Karpas-422 (cell line): ENCODE data around the gene RNF25. TPM values are rescaled to one million over a fixed set of nuclear protein-coding genes. Genes with fewer than 3 reads are reported as not detected.

Experiments used
- DNase-seq: peaks from one replicate; pipeline ENCODE4 v3.0.0-alpha.2; 2015
- H2AFZ ChIP-seq: fragments of 200-600 bp; sonication (generic); 2 replicates; pipeline ENCODE4 v1.6.1; 2014; ENCODE audit warnings: antibody characterized with exemption, low read length, mixed read lengths
- H3K27ac ChIP-seq: fragments of 200-600 bp; sonication (generic); 2 replicates; pipeline ENCODE4 v1.5.1; 2014; ENCODE audit warnings: mild to moderate bottlenecking, low read length, moderate library complexity
- H3K27me3 ChIP-seq: fragments of 200-600 bp; sonication (generic); 2 replicates; pipeline ENCODE4 v1.6.1; 2014; ENCODE audit warnings: low read length, mixed read lengths
- H3K36me3 ChIP-seq: fragments of 200-600 bp; sonication (generic); 2 replicates; pipeline ENCODE4 v1.6.1; 2014; ENCODE audit warnings: low read length, mixed read lengths; ENCODE audit not compliant: insufficient read depth
- H3K4me1 ChIP-seq: fragments of 200-600 bp; sonication (generic); 2 replicates; pipeline ENCODE4 v1.6.1; 2014; ENCODE audit warnings: mild to moderate bottlenecking, low read length, mixed read lengths
- H3K4me2 ChIP-seq: fragments of 200-600 bp; sonication (generic); 2 replicates; pipeline ENCODE4 v1.6.1; 2014; ENCODE audit warnings: low read length, low read depth, mild to moderate bottlenecking; ENCODE audit not compliant: poor library complexity, severe bottlenecking
- H3K4me3 ChIP-seq: fragments of 200-600 bp; sonication (generic); 2 replicates; pipeline ENCODE4 v1.5.1; 2014; ENCODE audit warnings: mild to moderate bottlenecking, antibody characterized with exemption, low read length, mixed read lengths
- H3K79me2 ChIP-seq: fragments of 200-600 bp; sonication (generic); 2 replicates; pipeline ENCODE4 v1.6.1; 2014; ENCODE audit warnings: mild to moderate bottlenecking, low read length, mixed read lengths
- H3K9ac ChIP-seq: fragments of 200-600 bp; sonication (generic); 2 replicates; pipeline ENCODE4 v1.6.0; 2014; ENCODE audit warnings: low read length
- H3K9me2 ChIP-seq: fragments of 200-600 bp; sonication (generic), shearing (Covaris generic); replicated peaks from 2 replicates; pipeline ENCODE4 v1.6.0; 2014; ENCODE audit warnings: mild to moderate bottlenecking, low read length, moderate library complexity; ENCODE audit not compliant: insufficient read depth
- H3K9me3 ChIP-seq: fragments of 300-700, 200-600 bp; sonication (generic); 2 replicates; pipeline ENCODE4 v1.6.1; 2014; ENCODE audit warnings: low read length, mixed read lengths
- H4K20me1 ChIP-seq: fragments of 200-600 bp; sonication (generic); 2 replicates; pipeline ENCODE4 v1.6.1; 2014; ENCODE audit warnings: mild to moderate bottlenecking, antibody characterized with exemption, low read length, low read depth; ENCODE audit not compliant: insufficient read depth
- total RNA-seq: library from RNA; depleted of rRNA; stranded (reverse); fragments of >200 nt; shearing (Covaris generic); gene quantifications from 2 replicates; pipeline ENCODE4 v1.2.3, GENCODE V29; 2014; ENCODE audit warnings: low replicate concordance

The RNF25 gene
- total RNA-seq, 1 experiment from 2014 or later: 17.5 TPM

- no peaks in the 10 kb centered on the region for H3K27me3 ChIP-seq
- H3K79me2 ChIP-seq: peaks cover 11% of the 10 kb centered on the region
- H3K9me3 ChIP-seq: no peaks in the 10 kb centered on the region
- H3K4me2 ChIP-seq: no peak overlapping the region
- no peak overlapping the region for H3K9ac ChIP-seq
- peaks cover 7% of the 10 kb centered on the region; the same call in 1 of the 2 replicates for H4K20me1 ChIP-seq
- no peaks in the 10 kb centered on the region for H3K4me1 ChIP-seq
- no peak overlapping the region for H2AFZ ChIP-seq
- H3K27ac ChIP-seq: no peak overlapping the region
- no peak overlapping the region for H3K4me3 ChIP-seq
- H3K36me3 ChIP-seq: peaks cover 36% of the 10 kb centered on the region
- DNase-seq: peak; percentile 88
- no peaks in the 10 kb centered on the region for H3K9me2 ChIP-seq
Observed at GRCh38 chr2:218648088-218648786, 23.6 kb downstream of the RNF25 start.

DNA sequence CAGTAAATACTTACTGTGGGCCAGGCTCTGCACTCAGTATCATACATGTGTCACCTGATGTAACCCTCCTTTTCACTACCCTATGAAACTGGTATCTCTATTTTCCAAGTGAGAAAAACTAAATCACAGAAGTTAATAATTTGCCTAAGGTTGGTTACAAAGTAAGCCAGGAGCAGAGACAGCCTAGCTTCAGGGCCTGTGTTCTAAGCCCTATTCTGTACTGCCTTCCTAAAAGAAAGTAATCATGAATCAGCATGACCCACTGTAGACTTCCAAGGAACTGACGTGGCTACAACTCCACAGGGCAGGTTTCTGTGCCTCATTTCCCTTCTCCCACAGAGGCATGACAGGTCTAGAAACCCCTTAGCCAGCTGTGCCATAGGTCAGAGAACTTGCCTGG lies 26.7 kb downstream of the RNF25 start:
- DNase-seq: no peak
- no peaks in the 10 kb centered on the region for H3K9me3 ChIP-seq
- H3K4me1 ChIP-seq: no peaks in the 10 kb centered on the region
- peaks cover 7% of the 10 kb centered on the region; the same call in 1 of the 2 replicates for H4K20me1 ChIP-seq
- no peak overlapping the region for H3K4me2 ChIP-seq
- no peak overlapping the region for H3K4me3 ChIP-seq
- no peak overlapping the region for H3K9ac ChIP-seq
- H3K27ac ChIP-seq: no peak overlapping the region
- peaks cover 11% of the 10 kb centered on the region for H3K79me2 ChIP-seq
- H2AFZ ChIP-seq: no peak overlapping the region
- peaks cover 36% of the 10 kb centered on the region for H3K36me3 ChIP-seq
- H3K27me3 ChIP-seq: no peaks in the 10 kb centered on the region
- H3K9me2 ChIP-seq: no peaks in the 10 kb centered on the region

DNA sequence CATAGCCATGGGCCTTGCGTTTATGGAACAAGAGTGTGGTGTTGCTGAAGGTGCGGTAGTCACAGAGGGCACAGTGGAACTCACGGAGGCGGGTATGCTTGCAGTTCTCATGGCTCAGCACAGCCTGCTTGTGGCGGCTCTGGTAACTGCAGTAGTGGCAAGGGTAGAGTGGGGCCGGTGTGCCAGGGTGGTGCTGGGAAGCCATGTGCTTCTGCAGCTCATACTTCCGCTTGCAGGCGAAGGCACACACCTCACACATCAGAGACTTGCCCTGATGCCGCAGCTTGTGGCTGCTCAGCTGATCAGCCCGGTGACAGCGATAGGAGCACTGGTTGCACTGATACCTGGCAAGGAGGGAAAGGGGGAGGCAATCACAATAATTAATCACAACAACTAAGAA lies 27.1 kb downstream of the RNF25 start:
- Histone ChIP-seq H3K4me2 (no peak overlapping the region), H4K20me1 (peaks cover 7% of the 10 kb centered on the region; the same call in 1 of the 2 replicates), H3K9ac (no peak overlapping the region), H3K9me3 (no peaks in the 10 kb centered on the region), H3K79me2 (peaks cover 11% of the 10 kb centered on the region), H3K4me1 (no peaks in the 10 kb centered on the region), H3K27ac (no peak overlapping the region), H3K9me2 (no peaks in the 10 kb centered on the region), H3K27me3 (no peaks in the 10 kb centered on the region), H3K4me3 (no peak overlapping the region), H2AFZ (no peak overlapping the region), H3K36me3 (peaks cover 33% of the 10 kb centered on the region)
- no peak for DNase-seq

DNA sequence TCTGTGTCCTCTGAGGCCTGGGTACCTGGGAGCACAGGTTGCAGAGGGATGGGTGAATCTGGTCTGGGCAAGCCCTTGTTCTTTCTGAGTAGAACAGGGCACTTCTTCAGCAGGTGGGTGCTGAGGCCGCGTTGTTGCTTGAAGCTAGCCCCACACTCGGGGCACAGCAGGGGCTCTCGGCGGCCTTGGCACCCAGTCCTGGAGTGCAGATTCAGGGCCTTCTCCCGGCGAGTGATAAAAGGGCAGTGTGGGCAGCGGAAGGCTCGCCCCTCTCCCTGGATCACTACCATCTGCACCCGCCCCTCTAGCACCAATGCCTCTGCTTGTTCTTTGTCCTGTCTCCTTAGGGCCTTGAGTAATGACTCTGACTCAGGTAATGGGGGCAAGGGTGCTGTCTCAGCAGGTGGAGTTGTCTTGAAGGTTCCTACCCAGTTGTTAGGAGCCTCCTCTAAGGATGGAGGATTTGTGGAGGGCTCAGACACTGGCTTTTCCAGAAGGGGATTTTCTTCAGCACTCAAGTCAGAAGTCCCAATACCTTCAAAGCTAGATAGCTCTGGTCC lies 28.0 kb downstream of the RNF25 start:
- no peaks in the 10 kb centered on the region for H3K9me3 ChIP-seq
- no peak overlapping the region for H2AFZ ChIP-seq
- H3K27ac ChIP-seq: no peak overlapping the region
- H3K9ac ChIP-seq: no peak overlapping the region
- no peak for DNase-seq
- H3K79me2 ChIP-seq: peaks cover 11% of the 10 kb centered on the region
- no peaks in the 10 kb centered on the region for H3K4me1 ChIP-seq
- H3K4me3 ChIP-seq: no peak overlapping the region
- H3K27me3 ChIP-seq: no peaks in the 10 kb centered on the region
- H3K36me3 ChIP-seq: peaks cover 31% of the 10 kb centered on the region
- H4K20me1 ChIP-seq: peaks cover 7% of the 10 kb centered on the region; the same call in 1 of the 2 replicates
- no peak overlapping the region for H3K4me2 ChIP-seq
- H3K9me2 ChIP-seq: no peaks in the 10 kb centered on the region

DNA sequence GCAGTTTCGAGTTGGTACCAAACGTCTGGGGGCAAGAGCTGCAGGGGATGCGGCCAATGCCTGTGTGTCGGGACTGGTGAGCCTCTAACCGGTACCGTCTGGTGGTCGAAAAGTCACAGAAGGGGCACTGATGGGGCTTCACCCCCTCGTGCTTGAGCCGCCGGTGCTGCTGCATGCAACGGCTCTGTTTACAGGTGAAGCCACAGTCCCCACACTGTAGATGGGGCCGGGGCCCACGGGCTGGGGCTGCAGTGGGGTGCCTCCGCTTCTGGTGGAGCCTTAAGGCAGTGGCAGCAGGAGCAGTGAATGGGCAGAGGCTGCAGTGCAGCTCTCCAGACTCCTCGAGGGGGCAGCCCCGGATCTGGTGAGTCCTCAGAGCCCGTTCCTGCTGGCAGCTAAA lies 29.0 kb downstream of the RNF25 start:
- no peaks in the 10 kb centered on the region for H3K9me2 ChIP-seq
- 0 out of 2 replicates have a peak, but pooled peaks cover 4% of the 10 kb centered on the region for H4K20me1 ChIP-seq
- no peak overlapping the region for H3K27ac ChIP-seq
- H3K4me1 ChIP-seq: no peaks in the 10 kb centered on the region
- H3K79me2 ChIP-seq: peaks cover 5% of the 10 kb centered on the region
- DNase-seq: no peak
- H3K36me3 ChIP-seq: peaks cover 20% of the 10 kb centered on the region
- no peak overlapping the region for H3K9ac ChIP-seq
- H3K4me2 ChIP-seq: no peak overlapping the region
- H3K9me3 ChIP-seq: no peaks in the 10 kb centered on the region
- no peak overlapping the region for H2AFZ ChIP-seq
- H3K27me3 ChIP-seq: no peaks in the 10 kb centered on the region
- no peak overlapping the region for H3K4me3 ChIP-seq

DNA sequence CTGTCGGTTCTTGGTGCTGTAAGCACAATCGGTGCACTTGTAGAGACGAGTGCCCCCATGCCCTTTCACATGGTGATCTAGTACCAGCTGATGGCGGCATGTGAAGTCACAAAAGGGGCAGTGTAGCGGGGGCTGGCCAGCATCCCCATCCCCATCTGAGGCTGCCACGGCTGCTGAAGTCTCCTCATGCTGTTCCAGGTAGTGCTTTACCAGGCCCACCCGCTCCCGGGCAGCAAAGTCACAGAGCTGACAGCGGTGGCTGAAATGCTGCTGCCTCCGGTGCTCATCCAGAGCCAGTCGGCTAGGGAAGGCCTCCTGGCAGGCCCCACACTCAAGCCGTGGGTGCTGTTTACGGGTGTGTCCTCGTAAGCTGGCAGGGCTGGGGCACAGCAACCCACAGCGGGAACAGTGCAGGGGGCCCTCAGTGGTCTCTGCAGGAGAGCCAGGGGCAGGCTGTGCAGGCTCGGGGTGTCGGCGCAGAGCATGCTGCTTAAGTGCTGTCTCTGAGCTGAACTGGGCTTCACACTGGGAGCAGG lies 29.6 kb downstream of the RNF25 start:
- no peak overlapping the region for H2AFZ ChIP-seq
- H3K79me2 ChIP-seq: no peaks in the 10 kb centered on the region
- H3K4me2 ChIP-seq: no peak overlapping the region
- DNase-seq: no peak
- peaks cover 15% of the 10 kb centered on the region for H3K36me3 ChIP-seq
- no peaks in the 10 kb centered on the region for H4K20me1 ChIP-seq
- H3K9me2 ChIP-seq: no peaks in the 10 kb centered on the region
- H3K9ac ChIP-seq: no peak overlapping the region
- no peaks in the 10 kb centered on the region for H3K27me3 ChIP-seq
- no peaks in the 10 kb centered on the region for H3K4me1 ChIP-seq
- H3K27ac ChIP-seq: no peak overlapping the region
- H3K4me3 ChIP-seq: no peak overlapping the region
- H3K9me3 ChIP-seq: no peaks in the 10 kb centered on the region

DNA sequence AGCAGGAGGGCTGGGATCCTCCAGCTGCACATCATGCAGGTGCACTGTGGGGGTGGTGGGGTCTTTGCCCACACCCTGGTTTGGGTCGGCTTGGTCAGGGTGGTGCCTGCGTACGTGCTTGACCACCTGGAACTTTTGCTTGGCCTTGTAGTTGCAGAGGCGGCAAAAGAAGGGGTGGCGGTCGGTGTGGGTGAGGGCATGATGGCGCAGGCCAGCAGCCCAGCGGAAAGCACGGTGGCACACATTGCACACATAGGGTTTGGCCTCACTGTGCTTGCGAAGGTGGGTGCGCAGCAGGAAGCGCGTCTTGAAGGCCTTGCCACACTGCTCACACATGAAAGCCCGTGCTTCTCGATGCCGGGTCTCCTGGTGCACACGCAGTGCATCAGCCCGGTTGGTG lies 33.4 kb downstream of the RNF25 start:
- DNase-seq: no peak
- no peaks in the 10 kb centered on the region for H3K9me2 ChIP-seq
- peaks cover 28% of the 10 kb centered on the region for H3K36me3 ChIP-seq
- no peaks in the 10 kb centered on the region for H3K4me1 ChIP-seq
- no peaks in the 10 kb centered on the region for H3K9me3 ChIP-seq
- H4K20me1 ChIP-seq: no peaks in the 10 kb centered on the region
- H3K27ac ChIP-seq: no peak overlapping the region
- no peak overlapping the region for H3K4me3 ChIP-seq
- no peaks in the 10 kb centered on the region for H3K79me2 ChIP-seq
- no peaks in the 10 kb centered on the region for H3K27me3 ChIP-seq
- H3K4me2 ChIP-seq: no peak overlapping the region
- H3K9ac ChIP-seq: no peak overlapping the region
- H2AFZ ChIP-seq: no peak overlapping the region

DNA sequence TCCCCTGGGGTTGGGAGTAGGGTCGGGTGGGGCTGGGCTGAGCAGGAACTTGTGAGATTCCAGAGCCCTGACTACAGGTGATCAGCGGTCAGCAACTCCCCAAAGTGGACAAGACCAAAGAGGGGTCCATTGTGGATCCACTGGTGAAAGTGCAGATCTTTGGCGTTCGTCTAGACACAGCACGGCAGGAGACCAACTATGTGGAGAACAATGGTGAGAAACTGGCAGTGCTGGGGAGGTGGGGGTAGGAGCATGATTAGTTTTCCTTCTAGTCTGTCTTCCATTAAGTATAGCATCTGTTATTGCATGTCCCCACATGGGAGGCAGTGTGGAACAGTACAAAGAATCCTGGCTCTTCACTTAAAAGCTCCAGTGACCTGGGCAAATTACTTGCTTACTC lies 36.1 kb downstream of the RNF25 start:
- peaks cover 28% of the 10 kb centered on the region for H3K36me3 ChIP-seq
- no peak overlapping the region for H3K27ac ChIP-seq
- no peaks in the 10 kb centered on the region for H3K79me2 ChIP-seq

More for the DNA sequence above, 36.1 kb downstream of the RNF25 start:
- Histone ChIP-seq H3K4me3 (no peak overlapping the region), H4K20me1 (no peaks in the 10 kb centered on the region), H3K4me1 (no peaks in the 10 kb centered on the region), H3K4me2 (no peak overlapping the region), H3K9me2 (no peaks in the 10 kb centered on the region), H3K27me3 (no peaks in the 10 kb centered on the region), H3K9ac (no peak overlapping the region), H3K9me3 (no peaks in the 10 kb centered on the region), H2AFZ (no peak overlapping the region)
- no peak for DNase-seq
